ENCODE measurements around the gene SH3PXD2A. TPM values are rescaled to one million over a fixed set of nuclear protein-coding genes. Genes with fewer than 3 reads are reported as not detected.
A peak's percentile ranks its signal among the peaks of the same experiment; 100 is the strongest.
"Not testable (repeated sequence)": the region's sequence is repeated elsewhere in the genome, so short reads cannot be mapped to it uniquely, and the experiment has no call there.

The SH3PXD2A gene
- total and polyA plus RNA-seq, 7 experiments from 2014 or later: 0.54 to 20.5 (median 9.9) TPM

DNA sequence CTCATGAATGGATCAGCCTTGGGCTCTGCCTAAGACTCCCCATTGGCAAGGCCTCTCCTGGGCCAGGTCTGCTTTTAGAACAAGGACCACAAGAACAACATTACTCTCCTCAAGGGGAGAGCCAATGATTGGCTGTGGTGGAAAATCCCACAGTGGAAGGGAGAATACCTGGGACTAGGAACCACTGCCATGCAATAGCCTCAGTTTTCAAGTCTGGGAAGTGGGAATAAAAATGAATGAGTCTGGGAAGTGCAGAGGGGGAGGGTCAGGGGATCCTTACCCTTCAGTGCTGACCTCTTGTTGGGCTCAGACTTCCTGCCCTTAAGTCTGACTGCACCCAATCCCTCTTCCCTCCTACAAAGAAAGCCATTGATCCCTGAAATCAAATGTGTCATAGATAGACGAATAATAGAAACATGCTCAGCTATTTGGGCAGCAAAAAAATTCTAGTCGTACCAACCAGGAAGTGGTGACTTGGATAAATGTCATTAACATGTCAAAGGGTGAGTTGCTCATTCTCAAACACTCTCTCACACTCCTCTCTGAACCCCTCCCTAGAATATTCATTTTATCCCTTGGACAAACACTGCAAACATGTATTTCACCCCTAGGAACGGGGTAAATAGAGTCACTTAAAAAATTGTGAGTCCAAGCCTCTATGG lies 123.6 kb downstream of the SH3PXD2A start:
- Histone ChIP-seq H3K27ac (ENCODE audit: low read depth, low read length) (no peak overlapping the region), H3K4me1 (ENCODE audit: control insufficient read depth in 2 of 2, insufficient read depth in 2 of 2, low read length in 2 of 2) (no peaks in the 10 kb centered on the region), H3K36me3 (ENCODE audit: control insufficient read depth in 2 of 3, insufficient read depth in 3 of 3, low read length in 3 of 3) (no peaks in the 10 kb centered on the region), H3K4me3 (ENCODE audit: low read length) (no peak overlapping the region), H3K9me3 (ENCODE audit: control insufficient read depth in 2 of 3, low read length in 3 of 3) (no peaks in the 10 kb centered on the region), H3K27me3 (ENCODE audit: control insufficient read depth in 2 of 2, insufficient read depth in 2 of 2, low read length in 2 of 2) (no peaks in the 10 kb centered on the region)
- Mint-ChIP-seq H3K36me3 (peaks cover 0 to 2% (median 0%) of the 10 kb centered on the region in 5 donors), H3K4me1 (peaks cover 0 to 12% (median 0%) of the 10 kb centered on the region in 7 donors), H3K27me3 (peaks cover 0 to 6% (median 0%) of the 10 kb centered on the region in 5 donors), H3K9me3 (no peaks in the 10 kb centered on the region), H3K4me3 (no peak overlapping the region), H3K27ac (peak overlapping the region in 1 of 9 donors; percentile 51)
- DNase-seq (no peak), ATAC-seq (no peak)
- POLR2A ChIA-PET: interaction anchor here (1.4 kb wide), 1 partner anchor 33 kb away, joined by 4 read pairs; no protein-coding TSS in a partner anchor
- intact Hi-C loops (cut with micrococcal nuclease): no loop called here
- CTCF ChIA-PET: no interaction called here

DNA sequence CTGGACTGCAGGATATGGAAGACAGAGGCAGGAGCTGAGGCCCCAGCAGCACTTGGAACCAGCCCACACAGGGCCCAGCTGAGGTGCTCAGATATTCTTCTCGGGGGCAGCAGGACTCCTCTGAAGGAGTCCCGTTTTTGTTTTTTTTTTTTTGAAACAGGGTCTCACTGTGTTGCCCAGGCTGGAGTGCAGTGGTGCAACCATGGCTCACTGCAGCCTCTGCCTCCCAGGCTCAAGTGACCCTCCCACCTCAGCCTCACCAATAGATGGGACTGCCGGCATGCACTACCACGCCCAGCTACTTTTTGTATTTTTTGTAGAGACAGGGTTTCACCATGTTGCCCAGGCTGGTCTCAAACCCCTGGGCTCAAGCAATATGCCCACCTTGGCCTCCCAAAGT lies 124.3 kb downstream of the SH3PXD2A start:
- CTCF ChIA-PET; H3K4me1 ChIP-seq (ENCODE audit: control insufficient read depth in 2 of 2, insufficient read depth in 2 of 2, low read length in 2 of 2); H3K27me3 Mint-ChIP-seq; H3K9me3 ChIP-seq (ENCODE audit: control insufficient read depth in 2 of 3, low read length in 3 of 3); DNase-seq; ATAC-seq; H3K27me3 ChIP-seq (ENCODE audit: control insufficient read depth in 2 of 2, insufficient read depth in 2 of 2, low read length in 2 of 2); H3K4me3 Mint-ChIP-seq; H3K9me3 Mint-ChIP-seq; H3K36me3 Mint-ChIP-seq; H3K36me3 ChIP-seq (ENCODE audit: control insufficient read depth in 2 of 3, insufficient read depth in 3 of 3, low read length in 3 of 3); intact Hi-C loops (cut with micrococcal nuclease); H3K27ac ChIP-seq (ENCODE audit: low read depth, low read length); H3K27ac Mint-ChIP-seq; POLR2A ChIA-PET; H3K4me3 ChIP-seq (ENCODE audit: low read length): not testable (repeated sequence)
- peaks cover 0 to 12% (median 0%) of the 10 kb centered on the region in 7 donors for H3K4me1 Mint-ChIP-seq

- peaks cover 0 to 6% (median 0%) of the 10 kb centered on the region in 5 donors for H3K27me3 Mint-ChIP-seq
- H3K9me3 ChIP-seq (ENCODE audit: control insufficient read depth in 2 of 3, low read length in 3 of 3): no peaks in the 10 kb centered on the region
- H3K9me3 Mint-ChIP-seq: no peaks in the 10 kb centered on the region
- H3K27ac Mint-ChIP-seq: no peak overlapping the region
- intact Hi-C loops (cut with micrococcal nuclease): no loop called here
- H3K4me1 Mint-ChIP-seq: peaks cover 0 to 12% (median 0%) of the 10 kb centered on the region in 7 donors
- H3K27me3 ChIP-seq (ENCODE audit: control insufficient read depth in 2 of 2, insufficient read depth in 2 of 2, low read length in 2 of 2): no peaks in the 10 kb centered on the region
- no peak overlapping the region for H3K4me3 ChIP-seq (ENCODE audit: low read length)
- ChIA-PET POLR2A (no interaction called here), CTCF (no interaction called here)
- H3K4me3 Mint-ChIP-seq: no peak overlapping the region
- no peak overlapping the region for H3K27ac ChIP-seq (ENCODE audit: low read depth, low read length)
- ATAC-seq (no peak), DNase-seq (no peak)
- H3K36me3 ChIP-seq (ENCODE audit: control insufficient read depth in 2 of 3, insufficient read depth in 3 of 3, low read length in 3 of 3): no peaks in the 10 kb centered on the region
- peaks cover 0 to 2% (median 0%) of the 10 kb centered on the region in 5 donors for H3K36me3 Mint-ChIP-seq
- no peaks in the 10 kb centered on the region for H3K4me1 ChIP-seq (ENCODE audit: control insufficient read depth in 2 of 2, insufficient read depth in 2 of 2, low read length in 2 of 2)
Measured at GRCh38 chr10:103729851-103730250, 125.5 kb downstream of the SH3PXD2A start.

GRCh38 chr10:103727991-103728689 lies 127.2 kb downstream of the SH3PXD2A start:
- ATAC-seq: no peak
- H3K27me3 ChIP-seq (ENCODE audit: control insufficient read depth in 2 of 2, insufficient read depth in 2 of 2, low read length in 2 of 2): no peaks in the 10 kb centered on the region
- H3K36me3 ChIP-seq (ENCODE audit: control insufficient read depth in 2 of 3, insufficient read depth in 3 of 3, low read length in 3 of 3): no peaks in the 10 kb centered on the region
- H3K4me3 ChIP-seq (ENCODE audit: low read length): no peak overlapping the region
- DNase-seq: no peak
- H3K4me1 Mint-ChIP-seq: peaks cover 0 to 12% (median 0%) of the 10 kb centered on the region in 7 donors
- no peaks in the 10 kb centered on the region for H3K4me1 ChIP-seq (ENCODE audit: control insufficient read depth in 2 of 2, insufficient read depth in 2 of 2, low read length in 2 of 2)
- ChIA-PET CTCF (interaction anchor here (1.6 kb wide), 1 partner anchor 15 kb away, joined by 5 read pairs; no protein-coding TSS in a partner anchor), POLR2A (no interaction called here)
- peaks cover 0 to 1% (median 0%) of the 10 kb centered on the region in 11 donors for H3K9me3 Mint-ChIP-seq
- H3K36me3 Mint-ChIP-seq: peaks cover 0 to 2% (median 0%) of the 10 kb centered on the region in 5 donors
- no peak overlapping the region for H3K27ac ChIP-seq (ENCODE audit: low read depth, low read length)
- H3K27ac Mint-ChIP-seq: no peak overlapping the region
- H3K9me3 ChIP-seq (ENCODE audit: control insufficient read depth in 2 of 3, low read length in 3 of 3): no peaks in the 10 kb centered on the region
- intact Hi-C loops (cut with micrococcal nuclease): no loop called here
- peaks cover 0 to 4% (median 0%) of the 10 kb centered on the region in 5 donors for H3K27me3 Mint-ChIP-seq
- H3K4me3 Mint-ChIP-seq: no peak overlapping the region

GRCh38 chr10:103727546-103727963 lies 127.8 kb downstream of the SH3PXD2A start:
- no peak overlapping the region for H3K4me3 Mint-ChIP-seq
- H3K4me1 Mint-ChIP-seq: peaks cover 0 to 12% (median 0%) of the 10 kb centered on the region in 7 donors
- ChIA-PET CTCF (no interaction called here), POLR2A (no interaction called here)
- DNase-seq: no peak
- H3K27ac Mint-ChIP-seq: no peak overlapping the region
- H3K4me3 ChIP-seq (ENCODE audit: low read length): no peak overlapping the region
- H3K9me3 ChIP-seq (ENCODE audit: control insufficient read depth in 2 of 3, low read length in 3 of 3): no peaks in the 10 kb centered on the region
- no peaks in the 10 kb centered on the region for H3K27me3 ChIP-seq (ENCODE audit: control insufficient read depth in 2 of 2, insufficient read depth in 2 of 2, low read length in 2 of 2)
- intact Hi-C loops (cut with micrococcal nuclease): no loop called here
- H3K4me1 ChIP-seq (ENCODE audit: control insufficient read depth in 2 of 2, insufficient read depth in 2 of 2, low read length in 2 of 2): no peaks in the 10 kb centered on the region
- H3K36me3 Mint-ChIP-seq: peaks cover 0 to 2% (median 0%) of the 10 kb centered on the region in 5 donors
- H3K27ac ChIP-seq (ENCODE audit: low read depth, low read length): no peak overlapping the region
- ATAC-seq: no peak
- H3K9me3 Mint-ChIP-seq: peaks cover 0 to 1% (median 0%) of the 10 kb centered on the region in 11 donors
- no peaks in the 10 kb centered on the region for H3K36me3 ChIP-seq (ENCODE audit: control insufficient read depth in 2 of 3, insufficient read depth in 3 of 3, low read length in 3 of 3)
- H3K27me3 Mint-ChIP-seq: peaks cover 0 to 3% (median 0%) of the 10 kb centered on the region in 5 donors

DNA sequence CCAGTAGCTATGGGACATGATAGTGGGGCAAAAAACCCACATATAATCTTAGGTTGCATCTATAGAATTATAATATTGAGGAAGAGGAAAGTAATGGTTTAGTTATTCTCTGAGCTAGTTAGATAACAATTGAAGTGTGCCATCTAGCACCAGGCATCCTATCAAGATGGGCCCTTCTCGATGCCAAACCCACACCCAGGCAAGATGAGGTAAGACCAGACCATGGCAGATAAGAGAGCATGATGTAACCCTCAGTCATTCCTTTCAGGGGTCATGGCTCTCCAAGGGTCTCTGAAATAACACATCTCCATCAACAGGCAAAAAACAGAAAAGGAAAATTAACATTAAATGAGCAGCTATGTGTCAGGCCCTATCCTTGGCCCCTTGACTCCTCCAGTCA lies 128.7 kb downstream of the SH3PXD2A start:
- DNase-seq (no peak), ATAC-seq (no peak)
- H3K27ac Mint-ChIP-seq: peak overlapping the region in 1 of 9 donors; percentile 38
- H3K4me1 Mint-ChIP-seq: peaks cover 0 to 7% (median 0%) of the 10 kb centered on the region in 7 donors
- Histone ChIP-seq H3K4me3 (ENCODE audit: low read length) (no peak overlapping the region), H3K27ac (ENCODE audit: low read depth, low read length) (no peak overlapping the region), H3K27me3 (ENCODE audit: control insufficient read depth in 2 of 2, insufficient read depth in 2 of 2, low read length in 2 of 2) (no peaks in the 10 kb centered on the region), H3K9me3 (ENCODE audit: control insufficient read depth in 2 of 3, low read length in 3 of 3) (no peaks in the 10 kb centered on the region), H3K36me3 (ENCODE audit: control insufficient read depth in 2 of 3, insufficient read depth in 3 of 3, low read length in 3 of 3) (no peaks in the 10 kb centered on the region), H3K4me1 (ENCODE audit: control insufficient read depth in 2 of 2, insufficient read depth in 2 of 2, low read length in 2 of 2) (no peaks in the 10 kb centered on the region)
- ChIA-PET CTCF (interaction anchor here (0.6 to 1.7 kb wide), 2 partner anchors 14 to 527 kb away, joined by 3 to 8 read pairs; no protein-coding TSS in a partner anchor), POLR2A (no interaction called here)
- H3K4me3 Mint-ChIP-seq: no peak overlapping the region
- intact Hi-C loops (cut with micrococcal nuclease): no loop called here
- H3K9me3 Mint-ChIP-seq: peaks cover 0 to 1% (median 0%) of the 10 kb centered on the region in 11 donors
- H3K36me3 Mint-ChIP-seq: peaks cover 0 to 2% (median 0%) of the 10 kb centered on the region in 5 donors
- H3K27me3 Mint-ChIP-seq: no peaks in the 10 kb centered on the region
